ENCODE measurements around the gene MRPS18A. TPM values are rescaled to one million over a fixed set of nuclear protein-coding genes. Genes with fewer than 3 reads are reported as not detected.
A peak's percentile ranks its signal among the peaks of the same experiment; 100 is the strongest.

Gene MRPS18A
- total and polyA plus RNA-seq, 2 of the 13 experiments (the other 11 are each of a cell fraction or from before 2014, with no cell fraction given): 87.8 to 89.1 TPM

DNA sequence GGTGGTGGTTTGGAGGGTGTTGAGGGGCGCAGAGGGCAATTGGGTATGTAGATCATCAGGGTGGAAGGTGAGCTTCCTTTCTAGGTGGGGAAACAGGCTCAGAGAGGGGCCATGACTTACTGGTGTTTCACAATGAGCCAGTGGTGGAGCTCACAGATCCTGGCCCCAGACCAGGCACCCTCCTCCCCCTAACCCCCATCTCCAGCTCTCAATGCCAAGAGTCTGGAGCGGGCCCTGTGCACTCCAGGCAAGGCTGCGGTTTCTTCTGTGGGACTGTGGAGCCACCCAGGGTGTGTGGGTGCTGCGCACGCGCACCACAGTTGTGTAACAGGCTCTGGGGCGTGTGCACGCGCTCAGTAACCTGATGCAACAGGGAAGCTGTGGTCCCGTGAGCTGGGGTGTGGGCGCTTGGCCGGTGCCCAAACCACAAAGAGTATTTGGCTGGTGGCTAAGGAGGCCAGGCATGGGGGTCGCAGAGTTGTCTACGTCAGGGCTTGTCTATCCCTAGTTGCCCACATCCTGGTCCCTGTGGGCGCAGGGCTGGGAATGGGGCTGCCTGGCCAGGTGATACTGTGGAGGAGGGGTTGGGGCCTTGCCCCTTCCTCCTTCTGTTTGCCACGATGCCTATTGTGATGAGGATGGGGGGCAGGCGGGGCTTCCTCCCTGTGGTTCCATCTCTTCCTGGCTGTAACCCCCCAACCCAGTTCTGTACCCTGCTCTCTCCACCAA, 37.5 kb upstream of the MRPS18A start (continued):
- TF ChIP-seq, protein P1, sequence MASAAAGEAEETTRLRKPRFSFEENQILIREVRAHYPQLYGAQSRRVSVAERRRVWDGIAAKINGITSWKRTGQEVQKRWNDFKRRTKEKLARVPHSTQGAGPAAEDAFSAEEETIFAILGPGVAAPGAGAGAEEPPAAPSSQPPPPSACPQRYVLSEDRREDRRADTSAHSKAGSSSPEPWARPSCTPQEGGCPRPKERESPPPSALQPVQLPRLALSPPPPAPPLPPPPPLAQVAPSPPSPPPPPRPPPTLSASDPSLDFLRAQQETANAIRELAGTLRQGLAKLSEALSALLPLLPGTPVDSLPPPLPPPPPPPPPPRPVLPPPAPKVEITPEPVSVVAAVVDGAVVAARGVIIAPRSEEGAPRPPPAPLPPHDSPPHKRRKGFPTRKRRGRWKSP (CRISPR knock-in tag; IDR thresholded peaks at IDR 0.05): peak; percentile 80
- peak; percentile 65 for TF ChIP-seq HNF4A (CRISPR knock-in tag; IDR thresholded peaks at IDR 0.05)
- TF ChIP-seq ONECUT2 (CRISPR knock-in tag; IDR thresholded peaks at IDR 0.05): no peak
- peak; percentile 90 for TF ChIP-seq ARNT2 (CRISPR knock-in tag; IDR thresholded peaks at IDR 0.05; ENCODE audit: low read depth)
- TF ChIP-seq, protein P2, sequence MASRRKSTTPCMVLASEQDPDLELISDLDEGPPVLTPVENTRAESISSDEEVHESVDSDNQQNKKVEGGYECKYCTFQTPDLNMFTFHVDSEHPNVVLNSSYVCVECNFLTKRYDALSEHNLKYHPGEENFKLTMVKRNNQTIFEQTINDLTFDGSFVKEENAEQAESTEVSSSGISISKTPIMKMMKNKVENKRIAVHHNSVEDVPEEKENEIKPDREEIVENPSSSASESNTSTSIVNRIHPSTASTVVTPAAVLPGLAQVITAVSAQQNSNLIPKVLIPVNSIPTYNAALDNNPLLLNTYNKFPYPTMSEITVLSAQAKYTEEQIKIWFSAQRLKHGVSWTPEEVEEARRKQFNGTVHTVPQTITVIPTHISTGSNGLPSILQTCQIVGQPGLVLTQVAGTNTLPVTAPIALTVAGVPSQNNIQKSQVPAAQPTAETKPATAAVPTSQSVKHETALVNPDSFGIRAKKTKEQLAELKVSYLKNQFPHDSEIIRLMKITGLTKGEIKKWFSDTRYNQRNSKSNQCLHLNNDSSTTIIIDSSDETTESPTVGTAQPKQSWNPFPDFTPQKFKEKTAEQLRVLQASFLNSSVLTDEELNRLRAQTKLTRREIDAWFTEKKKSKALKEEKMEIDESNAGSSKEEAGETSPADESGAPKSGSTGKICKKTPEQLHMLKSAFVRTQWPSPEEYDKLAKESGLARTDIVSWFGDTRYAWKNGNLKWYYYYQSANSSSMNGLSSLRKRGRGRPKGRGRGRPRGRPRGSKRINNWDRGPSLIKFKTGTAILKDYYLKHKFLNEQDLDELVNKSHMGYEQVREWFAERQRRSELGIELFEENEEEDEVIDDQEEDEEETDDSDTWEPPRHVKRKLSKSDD (CRISPR knock-in tag; IDR thresholded peaks at IDR 0.05; ENCODE audit: low read depth): peak; percentile 86
- peak; percentile 89 for TF ChIP-seq ETV6 (CRISPR knock-in tag; conservative IDR thresholded peaks at IDR 0.05)
- no peak for TF ChIP-seq ELF4 (CRISPR knock-in tag; IDR thresholded peaks at IDR 0.05; ENCODE audit: borderline replicate concordance)
- TF ChIP-seq RFXANK (CRISPR knock-in tag; IDR thresholded peaks at IDR 0.05): 0 out of 2 replicates have a peak, but pooled peaks have one; percentile 48
- TF ChIP-seq, protein P3, sequence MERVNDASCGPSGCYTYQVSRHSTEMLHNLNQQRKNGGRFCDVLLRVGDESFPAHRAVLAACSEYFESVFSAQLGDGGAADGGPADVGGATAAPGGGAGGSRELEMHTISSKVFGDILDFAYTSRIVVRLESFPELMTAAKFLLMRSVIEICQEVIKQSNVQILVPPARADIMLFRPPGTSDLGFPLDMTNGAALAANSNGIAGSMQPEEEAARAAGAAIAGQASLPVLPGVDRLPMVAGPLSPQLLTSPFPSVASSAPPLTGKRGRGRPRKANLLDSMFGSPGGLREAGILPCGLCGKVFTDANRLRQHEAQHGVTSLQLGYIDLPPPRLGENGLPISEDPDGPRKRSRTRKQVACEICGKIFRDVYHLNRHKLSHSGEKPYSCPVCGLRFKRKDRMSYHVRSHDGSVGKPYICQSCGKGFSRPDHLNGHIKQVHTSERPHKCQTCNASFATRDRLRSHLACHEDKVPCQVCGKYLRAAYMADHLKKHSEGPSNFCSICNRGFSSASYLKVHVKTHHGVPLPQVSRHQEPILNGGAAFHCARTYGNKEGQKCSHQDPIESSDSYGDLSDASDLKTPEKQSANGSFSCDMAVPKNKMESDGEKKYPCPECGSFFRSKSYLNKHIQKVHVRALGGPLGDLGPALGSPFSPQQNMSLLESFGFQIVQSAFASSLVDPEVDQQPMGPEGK (CRISPR knock-in tag; IDR thresholded peaks at IDR 0.05): peak; percentile 90
- TF ChIP-seq ZNF253 (CRISPR knock-in tag; IDR thresholded peaks at IDR 0.05; ENCODE audit: borderline replicate concordance): peak; percentile 51; the same call in 1 of the 2 replicates
- TF ChIP-seq KLF9 (CRISPR knock-in tag; IDR thresholded peaks at IDR 0.05; ENCODE audit: low read depth): 0 out of 2 replicates have a peak, but pooled peaks have one; percentile 78
- no peak for TF ChIP-seq ZNF33B (CRISPR knock-in tag; IDR thresholded peaks at IDR 0.05)
- TF ChIP-seq, protein P4, sequence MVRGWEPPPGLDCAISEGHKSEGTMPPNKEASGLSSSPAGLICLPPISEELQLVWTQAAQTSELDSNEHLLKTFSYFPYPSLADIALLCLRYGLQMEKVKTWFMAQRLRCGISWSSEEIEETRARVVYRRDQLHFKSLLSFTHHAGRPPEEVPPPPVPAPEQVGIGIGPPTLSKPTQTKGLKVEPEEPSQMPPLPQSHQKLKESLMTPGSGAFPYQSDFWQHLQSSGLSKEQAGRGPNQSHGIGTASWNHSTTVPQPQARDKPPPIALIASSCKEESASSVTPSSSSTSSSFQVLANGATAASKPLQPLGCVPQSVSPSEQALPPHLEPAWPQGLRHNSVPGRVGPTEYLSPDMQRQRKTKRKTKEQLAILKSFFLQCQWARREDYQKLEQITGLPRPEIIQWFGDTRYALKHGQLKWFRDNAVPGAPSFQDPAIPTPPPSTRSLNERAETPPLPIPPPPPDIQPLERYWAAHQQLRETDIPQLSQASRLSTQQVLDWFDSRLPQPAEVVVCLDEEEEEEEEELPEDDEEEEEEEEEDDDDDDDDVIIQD (CRISPR knock-in tag; IDR thresholded peaks at IDR 0.05; ENCODE audit: low read depth): 0 out of 2 replicates have a peak, but pooled peaks have one; percentile 41
- TF ChIP-seq, protein P5, sequence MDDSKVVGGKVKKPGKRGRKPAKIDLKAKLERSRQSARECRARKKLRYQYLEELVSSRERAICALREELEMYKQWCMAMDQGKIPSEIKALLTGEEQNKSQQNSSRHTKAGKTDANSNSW (CRISPR knock-in tag; IDR thresholded peaks at IDR 0.05; ENCODE audit: borderline replicate concordance): no peak
- TF ChIP-seq, protein P6, sequence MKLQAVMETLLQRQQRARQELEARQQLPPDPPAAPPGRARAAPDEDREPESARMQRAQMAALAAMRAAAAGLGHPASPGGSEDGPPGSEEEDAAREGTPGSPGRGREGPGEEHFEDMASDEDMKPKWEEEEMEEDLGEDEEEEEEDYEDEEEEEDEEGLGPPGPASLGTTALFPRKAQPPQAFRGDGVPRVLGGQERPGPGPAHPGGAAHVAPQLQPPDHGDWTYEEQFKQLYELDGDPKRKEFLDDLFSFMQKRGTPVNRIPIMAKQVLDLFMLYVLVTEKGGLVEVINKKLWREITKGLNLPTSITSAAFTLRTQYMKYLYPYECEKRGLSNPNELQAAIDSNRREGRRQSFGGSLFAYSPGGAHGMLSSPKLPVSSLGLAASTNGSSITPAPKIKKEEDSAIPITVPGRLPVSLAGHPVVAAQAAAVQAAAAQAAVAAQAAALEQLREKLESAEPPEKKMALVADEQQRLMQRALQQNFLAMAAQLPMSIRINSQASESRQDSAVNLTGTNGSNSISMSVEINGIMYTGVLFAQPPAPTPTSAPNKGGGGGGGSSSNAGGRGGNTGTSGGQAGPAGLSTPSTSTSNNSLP (IDR thresholded peaks at IDR 0.05; ENCODE audit: low read depth, low read length): no peak
- TF ChIP-seq, protein P7, sequence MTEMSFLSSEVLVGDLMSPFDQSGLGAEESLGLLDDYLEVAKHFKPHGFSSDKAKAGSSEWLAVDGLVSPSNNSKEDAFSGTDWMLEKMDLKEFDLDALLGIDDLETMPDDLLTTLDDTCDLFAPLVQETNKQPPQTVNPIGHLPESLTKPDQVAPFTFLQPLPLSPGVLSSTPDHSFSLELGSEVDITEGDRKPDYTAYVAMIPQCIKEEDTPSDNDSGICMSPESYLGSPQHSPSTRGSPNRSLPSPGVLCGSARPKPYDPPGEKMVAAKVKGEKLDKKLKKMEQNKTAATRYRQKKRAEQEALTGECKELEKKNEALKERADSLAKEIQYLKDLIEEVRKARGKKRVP (CRISPR knock-in tag; IDR thresholded peaks at IDR 0.05): peak; percentile 76 to 100; a peak in 3 of 4 replicates
- TF ChIP-seq MAFK (conservative IDR thresholded peaks at IDR 0.05 in 1 of 2, IDR thresholded peaks at IDR 0.05 in 1 of 2; ENCODE audit: low read length in 2 of 2): no peak
- no peak for TF ChIP-seq ZNF484 (CRISPR knock-in tag; IDR thresholded peaks at IDR 0.05; ENCODE audit: borderline replicate concordance, low read depth)

Data from HepG2 (cell line).